GM18526 (cell line): ENCODE results near the gene TNS3.

ENCODE experiments used
- POLR2A ChIP-seq: IDR thresholded peaks from 3 replicates; pipeline ENCODE4 v1.6.1; 2011; ENCODE audit not compliant: insufficient read length; ENCODE audit errors: extremely low read depth

The TNS3 gene

DNA sequence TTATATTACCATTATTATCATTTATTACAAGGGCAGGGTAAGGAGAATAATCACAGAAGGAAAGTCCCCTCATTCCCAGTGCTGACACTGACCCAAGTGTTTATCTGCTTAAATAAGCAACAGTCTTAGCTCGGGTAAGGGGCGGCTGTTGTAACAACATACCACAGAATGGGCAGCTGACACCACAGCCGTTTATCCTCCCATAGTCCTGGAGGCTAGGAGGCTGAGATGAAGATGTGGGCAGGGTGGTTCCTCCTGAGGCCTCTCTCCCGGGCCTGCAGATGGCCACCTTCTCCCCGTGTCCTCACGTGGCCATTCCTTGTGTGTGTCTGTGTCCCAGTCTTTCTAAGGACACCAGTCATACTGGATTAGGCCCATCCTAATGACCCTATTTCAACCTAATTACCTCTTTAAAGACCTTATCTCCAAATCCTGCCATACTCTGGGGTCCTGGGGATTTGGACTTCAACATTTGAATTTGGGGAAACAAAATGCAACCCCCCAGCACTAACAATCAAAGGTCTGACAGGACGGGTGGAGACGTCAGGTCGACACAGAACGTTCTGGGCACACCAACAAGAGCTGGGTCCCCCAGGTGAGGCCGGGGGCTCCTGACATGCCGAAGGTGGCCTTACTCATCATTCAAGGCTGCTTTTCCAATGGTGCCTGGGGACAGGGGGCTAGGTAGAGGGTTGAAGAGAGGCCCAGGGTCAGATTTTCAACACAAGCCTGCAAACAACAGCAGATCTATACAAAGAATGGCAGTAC, 93.5 kb downstream of the TNS3 start:
- no peak for TF ChIP-seq POLR2A

DNA sequence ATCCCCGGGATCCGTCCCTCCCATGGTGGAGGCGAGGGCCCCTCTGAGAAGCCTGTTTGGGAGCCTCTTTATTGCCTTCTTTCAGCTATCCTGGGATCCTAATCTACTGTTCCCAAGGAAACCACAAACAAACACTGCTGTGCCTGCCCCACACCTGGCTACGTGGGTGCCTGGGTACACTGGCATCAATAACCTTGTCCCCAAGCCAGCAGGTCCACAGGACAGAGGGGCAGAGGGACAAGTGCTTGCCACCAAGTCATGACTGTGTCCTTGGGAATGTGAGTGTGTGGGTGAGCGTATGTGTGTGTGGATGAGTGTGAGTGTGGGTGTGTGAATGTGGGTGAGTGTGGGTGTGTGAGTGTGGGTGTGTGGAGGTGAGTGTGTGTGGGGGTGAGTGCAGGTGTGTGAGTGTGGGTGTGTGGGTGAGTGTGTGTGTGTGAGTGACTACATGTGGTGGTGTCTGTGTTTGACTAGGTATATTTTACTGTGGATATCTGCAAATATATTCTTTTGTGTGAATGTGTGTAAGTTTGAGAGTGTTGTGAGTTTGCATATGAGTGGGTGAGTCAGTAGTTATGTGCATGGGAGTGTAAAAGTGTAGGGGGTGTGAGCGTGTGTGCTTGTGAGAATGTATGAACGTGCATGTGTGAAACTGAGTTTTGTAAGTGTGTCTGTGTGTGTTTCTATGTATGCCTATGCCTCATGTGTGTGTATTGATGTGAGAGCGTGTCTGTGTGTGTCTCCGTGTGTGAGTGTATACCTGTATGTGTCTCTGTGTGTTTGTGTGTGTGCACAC, 96.1 kb downstream of the TNS3 start:
- TF ChIP-seq POLR2A, result no peak

DNA sequence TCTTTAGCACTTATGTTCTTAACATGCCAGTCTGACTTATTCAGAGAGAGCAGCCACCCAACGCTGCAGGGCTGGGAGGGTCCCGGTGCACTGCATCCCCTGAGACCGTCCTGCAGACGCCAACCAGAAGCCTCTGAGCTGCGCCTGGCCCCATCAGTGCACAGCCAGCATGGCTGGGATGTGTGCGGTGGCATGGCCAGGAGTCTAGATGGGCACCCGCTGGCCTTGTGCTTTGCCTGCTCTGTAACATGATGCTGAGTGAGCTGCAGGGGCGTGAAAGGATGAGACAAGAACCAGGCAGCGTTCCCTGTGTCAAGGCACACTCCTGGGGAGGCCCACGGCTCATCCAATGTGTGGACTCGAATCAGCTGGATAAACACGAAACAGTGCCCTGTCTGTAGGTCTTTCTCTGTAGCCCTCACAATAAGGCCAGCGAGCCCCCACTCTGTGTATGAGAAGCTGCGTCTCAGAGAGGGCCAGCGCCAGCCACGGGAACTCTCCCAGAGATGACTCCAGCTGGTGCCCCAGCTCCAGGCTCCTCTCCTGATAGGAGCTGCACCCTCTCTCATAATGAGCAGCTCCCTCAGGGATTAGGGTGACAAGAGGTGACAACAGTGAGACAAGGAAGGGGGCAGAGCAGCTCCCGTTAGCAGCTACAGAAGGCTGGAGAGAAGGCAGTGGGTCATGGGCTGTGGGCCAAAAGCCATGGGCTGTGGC, 96.8 kb downstream of the TNS3 start:
- TF ChIP-seq POLR2A, result no peak

DNA sequence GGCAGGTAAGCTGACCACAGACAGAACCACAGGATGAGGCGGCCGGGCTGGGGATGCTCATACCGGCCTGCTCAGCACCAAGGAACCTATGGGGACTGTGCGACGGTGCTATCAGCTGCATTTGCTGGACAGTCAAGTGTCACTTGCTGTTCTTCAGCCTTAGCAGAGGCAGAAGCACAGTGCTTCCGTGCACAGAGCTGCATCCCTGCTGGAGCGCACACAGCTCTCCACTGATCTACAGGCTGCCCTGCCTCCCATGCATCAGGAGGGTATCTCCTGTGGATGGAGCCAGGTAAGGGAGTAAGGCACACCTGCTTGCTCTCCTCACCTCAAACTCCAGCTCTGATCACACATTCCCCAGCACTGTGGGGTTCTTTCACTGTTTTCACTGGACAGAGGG, 97.5 kb downstream of the TNS3 start:
- TF ChIP-seq POLR2A, result no peak

DNA sequence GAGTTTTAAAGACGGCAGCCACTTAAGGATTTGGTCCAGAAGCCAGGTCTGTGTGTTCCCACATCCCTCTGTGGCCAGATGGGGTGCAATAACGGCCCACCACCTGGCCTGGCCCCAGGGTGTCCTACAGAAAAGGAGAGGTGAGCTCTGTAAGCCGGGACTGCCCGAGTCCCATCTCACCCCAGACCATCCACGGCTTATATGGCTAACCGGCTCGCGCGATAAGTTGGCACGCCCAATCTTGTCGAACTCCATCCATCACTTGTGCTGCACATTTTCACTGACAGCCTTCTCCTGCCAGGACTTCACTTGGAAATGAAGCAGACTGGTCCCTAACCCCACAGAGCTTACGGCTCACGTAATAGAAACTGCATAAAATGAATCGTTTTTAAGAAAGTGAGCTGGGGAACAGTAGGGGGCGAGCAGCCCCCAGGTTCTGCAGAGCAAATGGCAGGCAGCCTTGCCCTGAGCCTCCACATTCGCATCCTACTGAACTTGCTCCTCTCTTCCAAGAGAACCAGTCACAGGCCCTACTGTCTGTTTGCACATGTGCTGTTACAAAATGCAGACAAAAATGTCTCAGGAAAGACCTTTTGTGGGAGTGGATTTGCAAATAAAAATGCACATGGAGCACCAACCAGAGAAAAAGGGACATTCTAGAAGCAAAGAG, 98.2 kb downstream of the TNS3 start:
- TF ChIP-seq POLR2A, result no peak

DNA sequence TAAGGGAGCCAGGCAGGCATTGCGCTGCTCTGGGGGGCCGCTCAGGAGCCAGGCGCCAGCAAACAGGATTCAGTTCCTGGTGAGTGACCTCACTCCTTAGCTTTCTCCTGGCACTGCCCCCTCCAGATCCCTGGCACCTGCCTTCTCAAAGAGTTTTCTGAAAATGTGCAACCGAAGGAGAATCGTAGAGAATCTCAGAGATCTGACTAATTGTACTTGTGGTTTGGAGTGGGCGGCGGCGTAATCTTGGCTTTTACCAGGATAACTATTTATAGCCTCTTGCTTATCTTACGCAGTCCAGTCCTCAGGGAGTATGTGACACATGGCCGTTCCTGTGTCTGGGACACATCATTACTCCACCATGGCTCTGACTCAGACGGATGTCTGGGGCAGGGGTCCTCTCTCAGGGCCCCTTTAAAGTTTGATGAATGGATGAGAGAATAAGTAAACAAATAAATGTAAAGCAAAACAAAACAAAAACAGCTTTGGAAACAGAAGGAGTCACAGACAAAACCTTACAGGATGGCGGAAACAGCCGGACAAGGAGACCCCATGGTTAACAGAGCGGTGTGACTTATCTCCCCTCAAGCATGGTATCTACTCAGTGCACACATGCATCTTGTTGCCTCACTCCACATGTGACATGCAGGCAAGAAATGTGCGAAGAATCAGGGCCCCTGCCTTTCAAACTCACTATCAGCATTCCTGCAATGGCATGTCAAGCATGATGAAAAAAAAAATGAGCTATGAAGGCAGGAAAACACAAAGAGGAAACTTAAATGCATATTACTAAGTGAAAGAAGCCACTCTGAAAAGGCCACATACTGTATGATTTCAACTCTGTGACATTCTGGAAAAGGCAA, 99.7 kb downstream of the TNS3 start:
- TF ChIP-seq POLR2A, result no peak

DNA sequence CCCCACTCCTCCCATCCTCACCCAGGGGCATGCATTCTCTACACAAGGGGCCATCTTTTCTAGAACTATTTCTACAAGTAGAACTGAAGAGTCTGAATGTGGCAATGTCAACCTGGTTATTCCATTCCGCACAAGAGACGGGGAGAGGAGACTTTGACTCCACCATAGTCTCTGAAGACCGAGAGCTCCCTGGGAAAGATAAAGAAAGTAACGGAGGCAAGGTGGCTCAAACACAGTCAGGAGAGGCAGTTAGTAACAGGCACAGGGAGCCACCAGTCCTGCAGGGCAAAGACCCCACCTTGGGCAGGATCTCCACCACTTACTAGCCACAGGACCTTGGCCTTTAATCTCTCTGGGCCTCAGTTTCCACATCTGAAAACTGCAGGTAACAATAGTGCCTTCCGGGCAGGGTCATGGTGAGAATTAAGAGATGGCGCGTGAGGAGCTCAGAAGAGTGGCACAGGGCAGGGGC, 100.3 kb downstream of the TNS3 start:
- no peak for TF ChIP-seq POLR2A

DNA sequence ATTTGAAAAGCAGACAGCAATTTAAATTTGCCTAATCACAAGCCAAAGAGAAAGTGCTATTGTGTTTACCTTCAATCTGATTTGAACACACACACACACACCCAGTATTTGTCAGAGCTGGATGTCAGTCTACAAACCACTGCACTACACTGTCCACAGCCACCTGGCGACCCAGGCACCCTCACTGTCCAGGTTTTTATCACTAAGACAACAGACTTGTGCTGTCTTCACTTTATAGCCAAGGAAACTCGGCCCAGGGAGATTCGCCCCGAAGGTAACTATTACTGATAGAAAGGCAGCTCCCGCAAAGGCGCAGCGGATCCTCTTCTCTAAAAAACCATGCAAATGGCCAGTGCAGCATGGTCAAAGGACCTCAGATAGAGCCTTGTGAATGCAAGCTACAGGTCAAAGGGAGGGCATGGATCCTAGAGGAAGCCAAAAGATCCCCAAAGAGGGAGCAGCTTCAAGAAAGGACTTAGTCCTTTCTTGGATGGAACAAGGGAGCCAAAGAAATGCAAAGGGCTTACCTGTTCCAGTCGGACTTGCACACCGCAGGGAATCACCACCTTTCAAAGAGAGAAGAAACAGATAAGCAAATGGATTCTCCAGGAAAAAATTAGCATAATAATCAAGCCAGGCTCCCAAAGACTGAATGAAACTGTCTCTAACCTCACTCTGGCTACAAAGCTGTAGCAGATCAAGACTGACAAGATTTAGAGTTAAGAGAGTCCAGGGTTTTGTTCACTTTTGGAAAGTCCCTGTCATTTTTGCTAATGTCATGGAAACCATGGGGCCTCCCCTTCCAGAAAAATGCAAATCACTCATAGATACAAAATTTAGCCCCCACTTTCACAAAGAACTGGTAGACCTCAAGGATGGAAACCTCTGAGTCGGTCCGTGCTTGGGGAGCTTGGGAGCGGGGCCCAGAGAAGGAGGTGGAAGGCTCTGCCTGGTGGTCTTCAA, 101.1 kb downstream of the TNS3 start:
- no peak for TF ChIP-seq POLR2A

DNA sequence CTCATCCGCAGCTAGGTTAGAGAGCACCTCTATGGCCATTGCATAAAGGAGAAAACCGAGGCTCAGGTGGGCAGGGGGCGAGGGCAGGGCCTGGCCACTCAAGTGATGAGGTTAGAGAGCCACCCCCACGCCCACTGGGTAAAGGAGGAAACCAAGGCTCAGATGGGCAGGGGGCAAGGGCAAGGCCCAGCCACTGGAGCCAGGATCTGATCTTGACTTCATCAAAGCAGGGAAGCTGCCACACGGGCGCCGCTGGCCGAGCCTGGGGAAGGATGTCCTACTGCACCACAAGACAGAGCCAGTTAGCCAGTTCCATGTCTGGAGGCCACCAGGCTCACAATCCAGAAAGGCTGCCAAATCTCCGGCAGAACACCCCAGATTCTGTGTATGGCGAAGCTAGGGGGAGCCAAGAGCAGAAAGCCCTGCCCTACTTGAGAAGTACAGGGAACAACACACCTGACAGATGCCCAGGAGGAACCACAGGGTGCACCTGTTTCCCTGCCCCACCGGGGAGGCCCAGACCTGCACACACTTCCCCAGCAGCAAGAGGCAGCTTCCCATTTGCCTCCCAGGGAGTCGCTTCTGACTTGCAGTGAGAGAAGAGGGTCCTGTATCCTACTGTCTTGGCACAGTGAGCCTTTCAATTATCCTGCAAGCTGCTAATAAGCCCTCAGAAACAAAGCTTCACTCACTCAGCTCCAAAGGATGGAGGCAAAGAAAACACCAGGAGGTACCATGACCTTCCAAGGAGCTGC, 101.9 kb downstream of the TNS3 start:
- TF ChIP-seq POLR2A, result no peak

DNA sequence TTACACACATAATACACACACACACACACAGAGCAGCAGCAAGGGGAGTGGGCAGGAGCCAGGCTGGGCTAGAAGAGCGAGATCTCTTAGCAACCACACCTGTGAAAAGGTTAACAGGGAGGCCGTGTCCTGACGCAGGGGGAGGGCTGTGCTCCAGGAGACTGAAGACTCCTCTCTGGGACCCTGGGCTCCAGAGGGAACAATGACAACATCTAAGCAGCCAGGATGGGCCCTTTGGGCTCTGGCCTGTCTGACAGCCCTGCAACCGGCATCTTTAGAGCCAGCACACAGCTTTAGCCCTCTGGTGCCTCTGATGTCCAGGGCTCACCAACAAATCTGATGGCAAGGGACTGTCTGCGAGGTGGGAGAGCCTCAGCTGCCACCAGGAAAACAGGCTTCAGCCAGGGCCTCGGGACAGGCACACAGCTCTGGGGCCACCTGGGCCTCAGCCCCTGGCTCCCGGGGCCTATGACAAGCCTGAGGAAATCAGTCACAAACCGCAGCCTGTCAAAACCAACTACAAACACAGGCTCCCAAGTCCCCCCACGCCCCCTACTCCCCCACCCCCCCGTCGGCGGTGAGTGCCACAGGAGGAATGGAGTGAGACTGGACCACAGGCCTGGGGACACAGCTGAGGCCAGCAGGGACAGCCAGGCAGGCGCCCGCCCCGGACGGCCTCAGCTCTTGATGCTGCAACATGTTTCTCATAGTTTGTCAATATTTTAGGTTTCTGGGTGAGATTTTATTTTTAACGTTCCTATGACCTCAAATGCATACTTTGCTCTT, 102.8 kb downstream of the TNS3 start:
- no peak for TF ChIP-seq POLR2A

DNA sequence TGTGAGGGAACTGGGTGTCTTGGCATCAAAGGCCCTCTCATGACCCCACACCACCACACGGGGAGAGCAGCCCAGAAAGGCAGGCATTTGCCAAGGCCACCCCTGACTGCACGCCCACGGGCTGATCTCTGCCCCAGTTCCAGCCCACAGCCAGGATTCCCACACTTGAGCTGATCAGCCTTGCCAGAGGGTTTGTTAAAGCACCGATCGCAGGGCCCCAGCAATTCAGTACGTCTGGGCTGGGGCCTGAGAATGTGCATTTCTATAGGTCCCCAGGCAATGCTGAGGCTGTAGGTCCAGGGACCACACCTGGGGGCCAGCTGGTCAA, 103.9 kb downstream of the TNS3 start:
- TF ChIP-seq POLR2A, result no peak
